Neutrophil (primary cell): Measurements from ENCODE around the gene ELMO1.

Source experiments
- H3K27ac ChIP-seq: fragments of 200-600 bp; sonication (generic); 2 replicates; pipeline ENCODE4 v1.5.1; 2016; ENCODE audit warnings: mild to moderate bottlenecking, moderate library complexity
- H3K27me3 ChIP-seq: fragments of 200-600 bp; sonication (generic); 2 replicates; pipeline ENCODE4 v1.6.0; 2016; ENCODE audit warnings: mild to moderate bottlenecking
- H3K36me3 ChIP-seq: fragments of 200-600 bp; sonication (generic); 2 replicates; pipeline ENCODE4 v1.5.1; 2017
- H3K4me1 ChIP-seq, 2 experiments: fragments of 200-600 bp in 1 of 2; sonication (generic) in 1 of 2; 1 replicate in 1 of 2; 2 replicates in 1 of 2; pipeline versions ENCODE4 v1.5.1 to v1.6.1; 2013 to 2016; ENCODE audit warnings: low read depth in 1 of 2, low read length in 1 of 2, mild to moderate bottlenecking in 1 of 2, moderate library complexity in 1 of 2; ENCODE audit not compliant: control insufficient read depth in 1 of 2, insufficient read depth in 1 of 2
- H3K4me3 ChIP-seq, 2 experiments: fragments of 200-600 bp in 1 of 2; sonication (generic) in 1 of 2; 1 replicate in 1 of 2; 2 replicates in 1 of 2; pipeline ENCODE4 v1.5.1; 2013 to 2016; ENCODE audit warnings: low read depth in 1 of 2, low read length in 1 of 2, mild to moderate bottlenecking in 1 of 2, moderate library complexity in 1 of 2
- H3K9me3 ChIP-seq: fragments of 200-600 bp; sonication (generic); 2 replicates; pipeline ENCODE4 v1.5.1; 2016
- TF ChIP-seq, protein P1 (sequence below): fragments of 200-600 bp; sonication (generic); IDR thresholded peaks from 2 replicates; pipeline ENCODE4 v1.5.1; 2016; ENCODE audit warnings: antibody characterized with exemption

ELMO1 gene

DNA sequence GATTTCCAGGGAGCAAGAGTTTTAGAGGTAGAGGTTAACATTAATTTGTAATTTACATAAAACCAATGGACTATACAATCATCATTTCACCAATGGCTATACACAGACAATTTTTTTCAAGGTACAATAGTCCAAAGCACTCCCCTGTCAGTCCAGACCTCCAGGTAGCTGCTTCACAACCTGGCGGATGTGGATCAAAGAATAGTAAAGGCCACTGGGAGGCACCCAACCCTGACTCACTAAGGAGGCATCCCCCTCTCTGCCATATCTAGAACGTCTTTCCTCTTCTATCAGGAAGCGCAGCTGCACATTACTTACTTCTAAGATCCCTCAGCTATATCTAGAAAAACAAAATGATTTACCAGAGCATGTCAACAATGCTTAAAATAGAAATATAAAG, 506.6 kb downstream of the ELMO1 start:
- TF ChIP-seq, protein P1, sequence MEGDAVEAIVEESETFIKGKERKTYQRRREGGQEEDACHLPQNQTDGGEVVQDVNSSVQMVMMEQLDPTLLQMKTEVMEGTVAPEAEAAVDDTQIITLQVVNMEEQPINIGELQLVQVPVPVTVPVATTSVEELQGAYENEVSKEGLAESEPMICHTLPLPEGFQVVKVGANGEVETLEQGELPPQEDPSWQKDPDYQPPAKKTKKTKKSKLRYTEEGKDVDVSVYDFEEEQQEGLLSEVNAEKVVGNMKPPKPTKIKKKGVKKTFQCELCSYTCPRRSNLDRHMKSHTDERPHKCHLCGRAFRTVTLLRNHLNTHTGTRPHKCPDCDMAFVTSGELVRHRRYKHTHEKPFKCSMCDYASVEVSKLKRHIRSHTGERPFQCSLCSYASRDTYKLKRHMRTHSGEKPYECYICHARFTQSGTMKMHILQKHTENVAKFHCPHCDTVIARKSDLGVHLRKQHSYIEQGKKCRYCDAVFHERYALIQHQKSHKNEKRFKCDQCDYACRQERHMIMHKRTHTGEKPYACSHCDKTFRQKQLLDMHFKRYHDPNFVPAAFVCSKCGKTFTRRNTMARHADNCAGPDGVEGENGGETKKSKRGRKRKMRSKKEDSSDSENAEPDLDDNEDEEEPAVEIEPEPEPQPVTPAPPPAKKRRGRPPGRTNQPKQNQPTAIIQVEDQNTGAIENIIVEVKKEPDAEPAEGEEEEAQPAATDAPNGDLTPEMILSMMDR, result no peak
- Histone ChIP-seq H3K9me3 (no peaks in the 10 kb centered on the region), H3K27me3 (no peaks in the 10 kb centered on the region), H3K4me3 (no peak overlapping the region), H3K36me3 (peaks cover 5% of the 10 kb centered on the region), H3K4me1 (no peaks in the 10 kb centered on the region), H3K27ac (no peak overlapping the region)

DNA sequence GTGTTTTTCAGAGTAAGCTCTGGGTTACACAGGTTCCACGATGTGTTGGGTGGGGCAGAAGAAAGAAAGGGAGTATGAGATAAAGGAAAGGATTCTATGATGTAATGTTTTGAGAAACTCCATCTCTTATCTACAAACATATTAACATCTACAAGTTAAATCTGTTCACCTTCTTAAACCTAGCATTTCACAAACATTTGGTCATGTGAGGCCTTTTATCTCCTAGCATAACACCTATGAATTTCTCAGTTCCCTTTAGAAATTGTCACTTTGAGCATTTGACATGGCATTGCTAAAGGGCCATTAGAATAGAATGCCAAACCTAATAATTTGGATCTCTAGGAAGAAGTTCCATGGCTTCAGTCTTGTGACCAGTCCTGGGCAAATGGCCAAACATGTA, 507.3 kb downstream of the ELMO1 start:
- H3K36me3 ChIP-seq, result peaks cover 5% of the 10 kb centered on the region
- no peak overlapping the region for H3K4me3 ChIP-seq
- H3K27me3 ChIP-seq, result no peaks in the 10 kb centered on the region
- no peaks in the 10 kb centered on the region for H3K4me1 ChIP-seq
- TF ChIP-seq, protein P1, result no peak
- no peak overlapping the region for H3K27ac ChIP-seq
- no peaks in the 10 kb centered on the region for H3K9me3 ChIP-seq

DNA sequence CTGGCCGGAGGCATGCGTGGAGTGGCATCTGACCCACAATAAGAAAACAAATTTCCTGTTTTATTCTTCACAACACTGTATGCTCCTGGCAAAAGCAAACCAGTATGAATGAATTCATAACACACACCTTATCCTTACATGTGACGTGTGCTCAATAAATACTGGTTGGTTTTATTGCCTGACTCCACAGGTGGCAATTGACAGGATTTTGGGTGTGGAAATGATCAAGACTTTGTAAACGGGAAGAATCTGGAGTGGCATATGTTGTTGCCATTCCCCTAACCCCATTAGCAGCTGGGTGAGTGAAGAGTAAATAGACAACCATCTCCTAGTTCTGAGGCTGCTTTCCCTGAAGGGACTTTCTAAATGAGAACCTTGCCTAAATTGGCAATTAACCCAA, 508.8 kb downstream of the ELMO1 start:
- Histone ChIP-seq H3K4me1 (no peaks in the 10 kb centered on the region), H3K27ac (no peak overlapping the region), H3K36me3 (peaks cover 5% of the 10 kb centered on the region), H3K4me3 (no peak overlapping the region), H3K27me3 (no peaks in the 10 kb centered on the region), H3K9me3 (no peaks in the 10 kb centered on the region)
- TF ChIP-seq, protein P1, result no peak

DNA sequence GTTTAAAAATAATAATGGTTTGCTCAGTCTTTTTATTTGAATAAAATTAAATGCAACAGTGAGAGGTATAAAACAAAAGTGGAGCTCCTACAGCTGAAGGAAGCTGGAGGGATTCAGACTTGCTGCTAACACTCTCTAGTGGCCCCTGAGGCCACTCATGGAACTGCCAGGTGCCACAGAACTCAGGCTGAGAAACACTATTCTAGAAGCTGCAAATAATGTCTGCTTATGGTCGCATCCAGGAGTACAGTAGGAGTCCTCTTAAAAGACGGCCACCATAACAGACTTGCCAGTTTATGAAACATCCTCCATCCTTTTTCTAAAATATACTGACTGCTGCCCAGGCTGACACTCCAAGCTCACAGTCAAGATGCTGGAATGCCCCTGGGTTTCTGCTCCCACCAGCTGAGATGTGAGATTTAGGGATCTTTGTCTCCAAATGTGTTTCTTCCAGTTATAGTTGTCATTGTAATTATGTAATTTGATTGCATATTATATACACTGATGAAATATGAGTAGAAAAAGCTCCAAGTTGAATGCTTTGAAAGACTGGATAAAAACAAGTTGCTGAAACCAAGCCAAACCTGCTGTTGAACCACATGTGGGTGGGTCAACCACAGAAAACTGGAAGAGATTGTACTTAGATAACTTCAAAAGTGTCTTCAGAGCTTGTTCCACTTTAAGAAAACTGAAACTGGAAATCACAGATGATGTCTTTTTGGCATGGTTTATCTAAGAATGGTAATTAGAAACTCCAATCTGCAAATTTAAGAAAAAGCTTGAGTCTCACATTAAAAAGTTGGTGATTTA, 510.7 kb downstream of the ELMO1 start:
- TF ChIP-seq, protein P1, result no peak
- H3K4me3 ChIP-seq, result no peak overlapping the region

DNA sequence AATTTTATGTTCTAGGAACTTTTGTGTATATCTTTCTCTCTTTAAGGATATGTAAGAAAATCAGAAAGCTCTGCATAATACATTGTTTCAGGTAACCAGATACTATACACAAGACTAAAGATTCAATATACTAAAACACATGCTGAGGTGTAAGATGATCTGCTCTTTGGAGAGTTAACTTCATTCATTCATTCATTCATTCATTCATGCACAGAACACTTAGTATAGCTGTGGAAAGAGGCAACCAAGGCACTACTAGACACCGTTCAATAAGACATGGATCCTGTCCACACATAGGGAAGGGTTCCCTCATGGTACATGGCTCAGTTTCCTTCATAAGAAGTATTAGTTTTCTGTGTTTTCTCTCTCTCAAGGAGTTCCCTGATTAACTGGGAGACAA, 516.8 kb downstream of the ELMO1 start:
- Histone ChIP-seq H3K4me1 (peaks cover 3 to 5% of the 10 kb centered on the region in 2 experiments), H3K36me3 (peaks cover 8% of the 10 kb centered on the region), H3K27me3 (no peaks in the 10 kb centered on the region), H3K27ac (no peak overlapping the region), H3K4me3 (no peak overlapping the region), H3K9me3 (no peaks in the 10 kb centered on the region)
- TF ChIP-seq, protein P1, result no peak

More for the DNA sequence above, 510.7 kb downstream of the ELMO1 start:
- H3K9me3 ChIP-seq, result no peaks in the 10 kb centered on the region
- H3K27me3 ChIP-seq, result no peaks in the 10 kb centered on the region
- peaks cover 3 to 5% of the 10 kb centered on the region in 2 experiments for H3K4me1 ChIP-seq
- peaks cover 4% of the 10 kb centered on the region for H3K36me3 ChIP-seq
- H3K27ac ChIP-seq, result no peak overlapping the region
